ENCODE measurements around the gene SORL1.

GRCh38 chr11:121465709-121466062 is 13.6 kb downstream of the SORL1 start:
- 0 out of 2 replicates have a peak, but pooled peaks have one; percentile 45 for TF ChIP-seq TCF12 (IDR thresholded peaks at IDR 0.05; ENCODE audit: low read depth)
- no peak for TF ChIP-seq CEBPB (IDR thresholded peaks at IDR 0.05)
- TF ChIP-seq, protein P1, sequence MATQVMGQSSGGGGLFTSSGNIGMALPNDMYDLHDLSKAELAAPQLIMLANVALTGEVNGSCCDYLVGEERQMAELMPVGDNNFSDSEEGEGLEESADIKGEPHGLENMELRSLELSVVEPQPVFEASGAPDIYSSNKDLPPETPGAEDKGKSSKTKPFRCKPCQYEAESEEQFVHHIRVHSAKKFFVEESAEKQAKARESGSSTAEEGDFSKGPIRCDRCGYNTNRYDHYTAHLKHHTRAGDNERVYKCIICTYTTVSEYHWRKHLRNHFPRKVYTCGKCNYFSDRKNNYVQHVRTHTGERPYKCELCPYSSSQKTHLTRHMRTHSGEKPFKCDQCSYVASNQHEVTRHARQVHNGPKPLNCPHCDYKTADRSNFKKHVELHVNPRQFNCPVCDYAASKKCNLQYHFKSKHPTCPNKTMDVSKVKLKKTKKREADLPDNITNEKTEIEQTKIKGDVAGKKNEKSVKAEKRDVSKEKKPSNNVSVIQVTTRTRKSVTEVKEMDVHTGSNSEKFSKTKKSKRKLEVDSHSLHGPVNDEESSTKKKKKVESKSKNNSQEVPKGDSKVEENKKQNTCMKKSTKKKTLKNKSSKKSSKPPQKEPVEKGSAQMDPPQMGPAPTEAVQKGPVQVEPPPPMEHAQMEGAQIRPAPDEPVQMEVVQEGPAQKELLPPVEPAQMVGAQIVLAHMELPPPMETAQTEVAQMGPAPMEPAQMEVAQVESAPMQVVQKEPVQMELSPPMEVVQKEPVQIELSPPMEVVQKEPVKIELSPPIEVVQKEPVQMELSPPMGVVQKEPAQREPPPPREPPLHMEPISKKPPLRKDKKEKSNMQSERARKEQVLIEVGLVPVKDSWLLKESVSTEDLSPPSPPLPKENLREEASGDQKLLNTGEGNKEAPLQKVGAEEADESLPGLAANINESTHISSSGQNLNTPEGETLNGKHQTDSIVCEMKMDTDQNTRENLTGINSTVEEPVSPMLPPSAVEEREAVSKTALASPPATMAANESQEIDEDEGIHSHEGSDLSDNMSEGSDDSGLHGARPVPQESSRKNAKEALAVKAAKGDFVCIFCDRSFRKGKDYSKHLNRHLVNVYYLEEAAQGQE (IDR thresholded peaks at IDR 0.05; ENCODE audit: low read depth) = no peak
- no peak for TF ChIP-seq EP300 (IDR thresholded peaks at IDR 0.05; ENCODE audit: borderline replicate concordance)
- no peak for TF ChIP-seq NFIC (IDR thresholded peaks at IDR 0.05)
- TF ChIP-seq MAX (IDR thresholded peaks at IDR 0.05) = peak; percentile 39; the same call in 1 of the 2 replicates
